ENCODE measurements around the gene CDH2.

The CDH2 gene

DNA sequence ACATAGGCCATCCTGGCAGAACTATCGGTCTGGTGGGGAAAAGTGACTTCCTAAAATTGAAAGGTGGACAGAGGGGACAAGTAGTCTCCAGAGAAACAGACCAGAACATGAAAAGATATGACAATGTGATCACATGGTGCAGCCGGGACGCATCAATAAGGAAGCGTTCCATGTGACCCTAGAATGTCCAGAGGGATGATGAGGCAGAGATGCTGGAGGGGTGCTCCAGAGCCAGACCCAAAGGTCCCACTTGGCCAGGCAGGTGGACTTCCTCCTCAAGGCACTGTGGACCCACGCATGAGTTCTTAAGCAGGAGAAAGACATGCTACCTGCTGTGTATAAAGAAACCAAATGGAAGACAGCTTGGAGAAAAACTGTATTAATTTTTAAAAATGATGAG is 50.2 kb downstream of the CDH2 start:
- no peak for DNase-seq

DNA sequence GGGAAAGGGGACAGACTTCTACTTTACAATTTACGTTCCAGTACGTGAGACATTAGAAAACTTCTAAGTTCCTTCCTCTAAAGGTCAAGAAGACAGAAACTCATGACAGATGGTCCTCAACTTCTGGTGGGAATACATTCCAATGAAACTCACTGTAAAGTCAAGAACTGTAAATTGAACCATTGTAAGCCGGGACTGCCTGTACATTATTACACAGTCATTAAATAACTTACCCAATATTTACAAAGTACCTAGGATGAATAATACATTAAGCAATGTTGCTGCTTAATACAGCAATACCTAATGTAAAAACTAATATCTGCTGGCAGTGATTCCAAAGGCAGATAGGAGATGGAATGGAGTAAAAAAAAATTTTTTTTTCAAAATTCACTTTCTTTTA is 51.9 kb downstream of the CDH2 start:
- DNase-seq, result no peak

DNA sequence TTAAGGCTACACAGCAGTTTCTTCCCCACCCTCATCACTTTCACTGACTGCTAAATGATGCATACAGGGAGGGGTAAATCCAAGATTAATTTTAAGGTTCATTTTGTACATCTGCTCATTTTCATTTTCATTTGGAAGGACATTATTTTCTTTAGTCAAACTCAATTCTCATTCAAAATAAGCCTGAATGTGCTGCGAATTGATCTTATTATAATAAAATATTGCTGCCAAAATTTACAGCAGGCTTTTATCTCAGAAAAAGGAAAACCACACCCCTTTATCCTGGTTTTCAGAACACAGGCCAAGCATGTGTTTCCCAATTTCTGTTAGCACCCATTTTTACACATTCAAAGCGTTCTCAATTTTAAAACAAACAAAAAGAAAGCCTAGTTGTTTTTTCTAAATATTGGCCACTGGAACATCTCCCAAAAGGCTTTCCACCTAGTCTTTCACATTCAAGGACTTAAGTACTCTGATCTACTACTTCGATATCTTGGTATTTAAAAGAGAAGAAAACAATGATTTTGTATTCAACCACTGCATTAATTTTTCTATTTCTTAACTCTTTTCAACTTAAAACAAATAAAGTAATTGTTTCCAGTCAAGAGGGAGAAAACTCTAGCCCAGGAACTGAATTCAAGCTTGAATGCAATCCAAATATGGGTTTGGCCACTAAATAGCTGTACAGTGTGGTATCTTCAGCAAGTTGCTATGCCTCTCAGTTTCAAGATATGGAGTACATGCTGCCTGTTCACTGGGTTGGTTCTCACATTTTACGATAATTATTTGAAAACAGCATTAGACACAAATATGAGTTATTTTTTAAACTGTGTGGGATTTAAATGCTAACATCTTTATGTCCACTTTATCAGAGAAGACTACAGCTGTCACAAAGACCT is 52.5 kb downstream of the CDH2 start:
- no peak for DNase-seq

DNA sequence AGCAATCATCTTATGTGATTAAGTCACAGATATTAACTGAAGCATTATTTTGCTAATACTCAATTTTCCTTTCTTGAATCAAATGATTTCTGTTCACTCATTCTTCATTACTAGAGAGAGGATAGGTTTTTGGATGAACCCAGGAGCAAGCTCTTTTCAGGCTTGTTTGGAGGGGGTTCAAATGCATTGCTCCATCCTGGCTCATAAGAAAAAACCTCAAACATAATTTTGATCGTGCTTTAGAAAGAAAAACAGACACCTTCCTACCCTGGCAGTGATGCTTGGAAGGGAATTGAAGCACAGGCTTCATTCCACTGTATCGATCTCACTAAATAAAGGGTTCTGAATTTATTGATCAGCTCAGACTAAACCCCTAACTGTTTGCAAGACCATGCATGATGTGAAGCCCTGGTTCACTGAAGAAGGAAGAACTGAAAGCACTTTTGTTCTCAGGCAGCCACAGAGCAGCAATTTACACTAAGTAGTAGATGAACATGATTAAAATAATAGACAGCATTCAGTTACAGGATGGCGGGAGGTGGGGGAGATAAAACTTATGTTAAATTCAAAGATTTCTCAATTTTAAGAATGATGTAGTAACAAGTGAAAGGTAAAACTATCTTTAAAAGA is 53.4 kb downstream of the CDH2 start:
- no peak for DNase-seq

DNA sequence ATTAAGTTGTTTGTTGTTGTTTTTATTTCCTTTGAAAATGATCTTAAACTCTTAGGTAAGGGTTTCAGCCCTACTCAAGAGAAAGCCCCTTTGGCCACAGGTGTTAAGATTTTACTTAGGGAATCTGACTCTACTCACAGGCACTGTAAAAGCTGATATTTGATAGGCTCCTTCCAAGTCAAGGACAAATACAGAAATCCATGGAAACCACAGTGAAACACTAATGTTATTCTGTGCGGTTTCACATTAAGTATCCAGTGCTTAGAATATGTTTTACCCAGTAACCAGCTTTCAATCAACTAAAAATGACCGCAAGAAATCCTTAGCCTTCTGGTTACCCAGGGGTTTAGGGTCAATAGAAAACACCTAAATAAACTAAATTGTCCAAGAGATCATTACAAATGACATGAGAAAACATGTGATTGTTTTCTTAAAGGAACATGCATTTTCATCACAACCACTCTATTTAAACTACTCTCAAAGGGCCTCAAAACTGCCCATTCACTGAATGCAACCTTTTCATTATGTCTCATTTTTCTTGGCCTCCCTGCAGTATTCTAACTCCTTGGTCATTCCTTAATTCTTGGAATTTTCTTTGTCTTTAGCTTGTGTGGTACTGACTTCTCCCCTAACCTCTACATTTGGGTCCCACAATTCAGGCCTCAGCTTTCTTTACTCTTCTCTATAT is 56.0 kb downstream of the CDH2 start:
- no peak for DNase-seq

DNA sequence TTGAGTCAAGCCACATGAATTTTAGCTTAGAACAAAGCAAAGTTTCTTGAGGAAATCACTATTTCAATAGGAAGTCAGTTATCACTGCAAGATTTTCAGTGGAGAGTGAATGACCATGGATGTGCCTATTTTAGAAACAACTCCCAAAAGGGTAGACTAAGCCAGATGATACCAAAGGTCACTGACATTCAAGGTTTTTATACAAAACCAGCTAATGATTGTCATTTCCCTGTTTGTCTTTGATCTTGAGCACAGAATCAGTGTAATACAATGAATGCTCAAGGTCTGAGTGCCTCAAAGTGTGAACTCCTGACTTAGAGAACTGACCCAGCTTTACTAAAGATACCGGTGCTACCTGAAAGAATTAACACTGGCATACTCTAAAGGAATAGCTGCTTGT is 60.5 kb downstream of the CDH2 start:
- no peak for DNase-seq

DNA sequence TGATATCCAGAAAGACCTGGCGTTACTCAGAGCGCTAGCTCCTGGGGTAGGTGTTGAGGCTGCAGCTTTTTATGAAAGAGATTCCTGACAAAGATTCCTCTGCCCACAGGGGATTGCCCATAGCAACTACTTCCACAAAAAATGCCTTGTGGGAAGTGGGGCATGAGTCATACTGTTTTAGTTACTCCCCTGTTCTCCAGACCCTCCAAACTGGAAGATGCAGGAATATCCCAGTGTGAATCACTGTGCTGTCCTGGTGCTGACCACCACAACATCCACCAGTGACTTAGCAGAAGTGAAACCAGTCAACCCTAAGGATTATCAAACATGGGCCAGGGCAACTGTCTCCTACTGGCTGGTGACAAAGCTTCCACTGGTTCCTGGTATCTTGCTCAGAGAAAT is 61.8 kb downstream of the CDH2 start:
- DNase-seq, result no peak

DNA sequence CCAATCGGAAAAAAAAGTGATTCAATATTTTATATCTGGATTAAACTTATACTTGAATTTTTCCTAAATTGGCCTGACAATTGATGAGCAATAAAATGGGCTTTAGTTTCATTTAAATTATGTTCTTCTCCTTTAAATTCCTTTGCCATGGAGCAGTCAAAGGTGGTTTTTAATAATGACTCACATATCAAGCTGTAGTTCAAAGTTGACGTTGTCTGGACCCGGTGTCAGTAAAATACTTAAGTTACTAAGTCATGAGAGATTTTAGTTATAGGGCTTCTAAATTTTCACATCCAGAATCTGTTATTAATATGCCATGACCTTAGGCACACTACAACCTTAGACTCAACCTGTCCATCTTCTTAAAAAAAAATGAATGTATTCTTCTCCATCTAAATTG is 62.5 kb downstream of the CDH2 start:
- no peak for DNase-seq

DNA sequence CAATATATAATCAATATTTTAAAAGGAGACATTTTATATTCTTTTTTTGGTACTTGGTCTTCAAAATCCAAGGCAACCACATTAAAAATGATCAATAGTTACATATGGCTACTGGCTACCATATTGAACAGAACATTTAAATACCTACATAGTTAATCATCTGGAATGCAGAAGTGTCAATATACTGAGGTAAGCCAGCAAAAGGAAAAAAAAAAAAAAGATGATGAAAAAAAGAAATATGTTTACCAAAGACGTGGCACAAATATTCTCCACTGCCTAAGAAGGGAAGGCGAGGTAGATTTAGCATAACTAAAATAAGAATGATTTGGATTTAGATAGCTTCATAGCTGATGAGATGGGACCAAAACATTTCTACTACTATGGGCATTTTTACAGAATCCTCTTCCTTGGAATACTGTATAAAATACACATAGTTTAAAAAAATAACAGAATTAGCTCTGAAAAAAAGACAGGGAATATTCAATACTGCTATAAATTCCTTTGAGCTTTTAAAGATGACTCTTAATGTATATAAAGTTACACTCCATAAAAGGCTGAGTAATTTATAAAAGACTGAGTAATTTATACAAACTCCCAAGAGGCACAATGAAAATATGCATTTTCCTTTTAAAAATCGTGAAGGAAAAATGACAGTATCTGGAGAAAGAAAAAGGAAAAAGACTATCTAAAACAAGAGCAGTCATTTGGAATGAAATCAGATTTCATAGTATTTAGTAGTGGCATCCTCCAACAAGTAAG is 63.5 kb downstream of the CDH2 start:
- no peak for DNase-seq

DNA sequence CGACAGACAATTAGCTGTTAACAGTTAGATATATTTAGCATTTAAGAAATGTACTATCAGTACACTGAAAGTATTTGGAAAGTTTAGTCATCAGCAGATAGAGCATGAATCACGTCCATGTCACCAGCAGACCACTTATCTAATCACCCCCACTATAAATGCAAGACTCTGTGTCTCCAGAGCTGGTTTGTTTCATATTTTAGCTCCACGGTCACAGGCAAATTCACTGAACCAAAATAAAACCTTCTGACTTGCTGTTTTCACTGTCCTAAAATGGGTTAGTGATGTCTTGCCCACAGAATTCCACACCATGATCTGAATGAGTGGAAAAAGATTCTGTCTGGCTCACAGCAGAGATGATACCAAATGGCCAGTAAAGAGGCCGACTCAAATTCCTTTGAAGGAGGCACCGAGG is 64.9 kb downstream of the CDH2 start:
- no peak for DNase-seq

DNA sequence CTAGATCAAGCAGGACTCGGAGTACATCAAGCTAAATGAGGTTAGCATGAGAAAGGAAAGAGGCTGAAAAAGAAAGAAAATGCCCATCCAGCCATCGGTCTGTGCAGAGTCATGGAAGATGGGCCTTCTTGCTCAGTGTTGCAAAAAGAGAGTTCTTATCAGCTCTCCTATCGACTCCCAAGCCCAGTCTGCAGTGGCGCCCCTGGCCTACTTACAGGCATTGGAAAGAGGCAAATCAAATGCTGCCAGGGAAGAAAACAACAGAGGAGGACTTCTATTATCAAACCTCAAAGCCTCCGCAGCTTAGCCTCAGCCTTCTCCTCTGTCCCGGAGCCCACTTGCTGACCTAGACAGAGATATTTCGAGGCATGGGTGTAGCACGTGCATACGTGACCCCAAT is 66.0 kb downstream of the CDH2 start:
- no peak for DNase-seq

DNA sequence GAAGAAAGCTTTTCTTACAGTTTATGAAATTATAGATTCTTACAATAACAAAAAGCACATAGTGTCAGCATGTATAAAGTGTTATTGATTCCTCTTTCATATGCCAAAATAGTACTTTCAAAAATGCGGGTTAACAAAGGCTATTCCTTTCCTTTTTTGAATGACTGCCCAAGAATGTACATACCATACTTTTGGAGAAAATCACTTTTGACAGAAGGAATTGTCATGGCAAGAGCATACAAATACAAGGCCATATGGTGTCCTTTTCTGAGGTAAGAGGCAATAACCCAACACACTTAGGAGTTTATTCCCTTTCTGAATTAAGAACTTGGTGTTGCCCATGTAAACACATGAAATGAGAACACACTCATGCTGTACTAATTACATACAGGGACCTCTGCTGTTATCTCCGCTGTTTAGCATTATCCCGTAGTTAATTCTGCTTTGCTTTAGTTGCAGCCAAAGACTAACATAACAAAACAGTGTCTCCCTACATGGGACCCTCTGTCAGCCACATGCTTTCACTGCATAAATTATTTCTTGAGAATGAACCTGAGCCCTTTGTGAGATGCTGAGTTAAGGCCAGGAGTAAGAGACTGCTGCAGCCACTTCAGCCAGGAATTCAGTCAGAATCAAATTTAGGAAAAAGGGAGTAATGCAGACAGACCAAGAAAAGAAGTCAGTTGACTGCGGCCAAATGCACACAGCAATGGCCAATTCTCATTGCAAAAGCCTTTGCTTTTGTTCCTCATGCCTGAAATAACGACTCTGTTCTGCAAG is 67.0 kb downstream of the CDH2 start:
- no peak for DNase-seq

DNA sequence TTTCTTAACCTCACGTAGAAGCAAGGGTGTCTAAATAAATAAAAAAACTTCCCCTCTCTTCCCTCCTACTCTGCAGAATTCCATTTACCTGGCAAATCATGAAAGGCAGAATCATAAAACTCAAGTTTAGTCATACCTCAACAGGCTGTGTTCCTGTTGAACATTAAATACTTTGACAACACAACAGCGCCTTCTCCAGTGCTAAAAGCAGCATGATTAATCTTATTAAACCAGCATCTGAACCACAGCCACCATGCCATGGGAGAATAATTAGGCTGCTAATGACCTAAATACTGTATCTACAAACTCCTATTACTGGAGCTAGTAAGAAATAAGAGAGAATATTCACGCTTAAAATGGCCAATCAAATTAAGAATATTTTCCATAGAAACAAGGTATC is 68.1 kb downstream of the CDH2 start:
- DNase-seq, result no peak

DNA sequence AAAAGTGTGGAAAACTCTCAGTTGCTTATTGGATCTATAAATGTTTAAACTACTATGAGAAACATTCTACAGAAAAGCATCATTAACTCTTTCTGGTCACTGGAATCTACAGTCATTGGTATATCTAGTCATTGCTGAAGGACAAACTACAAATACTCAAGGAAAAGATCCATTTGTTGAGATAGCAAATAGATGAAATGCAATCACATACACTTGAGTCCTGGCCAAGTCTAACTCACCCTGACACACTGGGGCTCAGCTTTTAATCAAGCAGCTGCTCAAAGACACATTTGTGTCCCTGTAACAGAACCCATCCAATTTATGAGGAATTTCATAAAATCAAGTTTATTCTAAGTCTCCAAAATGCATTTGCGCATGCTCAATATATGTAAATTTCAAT is 68.7 kb downstream of the CDH2 start:
- DNase-seq, result no peak

DNA sequence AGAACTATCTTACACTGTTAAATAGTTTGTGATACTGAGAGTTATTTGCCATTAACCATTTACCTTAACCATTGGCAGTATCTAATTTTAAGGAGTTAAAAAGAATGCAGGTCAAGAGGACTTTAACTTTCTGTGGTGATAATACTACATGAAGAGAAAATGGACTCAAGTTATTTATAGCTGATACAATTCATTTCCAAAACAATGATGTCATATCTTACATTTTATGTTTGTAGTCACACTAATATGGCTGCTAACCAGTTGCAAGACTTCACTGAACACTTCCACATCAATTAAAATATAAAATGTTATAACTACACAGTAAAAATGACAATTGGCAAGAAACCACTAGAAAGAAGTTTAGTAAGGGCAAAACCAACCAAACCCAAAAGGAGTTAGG is 77.7 kb downstream of the CDH2 start:
- DNase-seq, result no peak

DNA sequence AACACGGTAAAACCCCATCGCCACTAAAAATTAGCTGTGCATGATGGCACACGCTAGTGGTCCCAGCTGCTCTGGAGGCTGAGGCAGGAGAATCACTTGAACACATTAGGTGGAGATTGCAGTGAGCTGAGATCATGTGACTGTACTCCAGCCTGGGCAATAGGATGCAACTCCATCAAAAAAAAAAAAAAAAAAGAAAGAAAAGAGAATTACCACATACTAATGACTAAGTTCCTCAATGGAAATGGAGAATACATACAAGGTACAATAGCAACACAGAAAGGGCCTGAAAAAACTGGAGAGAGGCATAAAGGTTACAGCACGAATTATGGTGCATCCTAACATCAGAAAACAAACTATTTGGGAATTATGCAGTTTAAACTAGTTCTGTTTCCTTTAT is 81.3 kb downstream of the CDH2 start:
- DNase-seq, result no peak

DNA sequence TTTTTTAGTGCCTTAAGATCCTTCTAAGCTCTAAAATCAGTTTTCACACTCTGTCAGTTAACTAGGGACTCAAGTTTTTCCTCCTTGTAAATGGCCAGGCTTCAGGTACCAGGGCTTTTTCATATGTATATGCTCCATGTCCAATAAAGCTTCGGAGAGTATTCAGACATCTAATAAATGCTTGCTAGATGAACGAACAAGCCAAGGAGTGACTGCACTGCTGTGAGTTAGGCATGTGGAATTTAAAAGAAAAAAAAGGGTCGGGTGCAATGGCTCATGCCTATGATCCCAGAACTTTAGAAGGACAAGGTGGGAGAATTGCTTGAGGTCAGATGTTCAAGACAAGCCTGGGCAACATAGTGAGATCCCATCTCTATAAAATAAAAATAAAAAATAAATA is 81.9 kb downstream of the CDH2 start:
- no peak for DNase-seq

DNA sequence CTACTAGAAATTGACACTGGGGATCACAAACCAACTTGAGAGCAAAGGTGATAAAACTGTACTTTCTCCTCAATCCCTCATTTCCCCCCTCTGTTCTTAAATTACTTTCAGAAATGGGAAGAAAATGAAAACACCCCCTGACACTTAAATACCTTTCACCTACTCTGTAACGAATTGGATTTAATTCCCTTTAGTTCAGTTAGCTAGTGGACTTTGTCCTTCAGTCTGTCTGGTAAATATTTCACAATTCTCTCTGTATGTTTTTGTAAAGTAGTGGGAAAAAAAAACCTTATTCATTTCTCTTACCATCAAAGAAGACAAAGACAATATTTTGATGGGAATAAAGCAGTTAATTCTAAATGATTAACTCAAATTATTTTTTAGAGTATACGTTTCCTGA is 85.7 kb downstream of the CDH2 start:
- no peak for DNase-seq

DNA sequence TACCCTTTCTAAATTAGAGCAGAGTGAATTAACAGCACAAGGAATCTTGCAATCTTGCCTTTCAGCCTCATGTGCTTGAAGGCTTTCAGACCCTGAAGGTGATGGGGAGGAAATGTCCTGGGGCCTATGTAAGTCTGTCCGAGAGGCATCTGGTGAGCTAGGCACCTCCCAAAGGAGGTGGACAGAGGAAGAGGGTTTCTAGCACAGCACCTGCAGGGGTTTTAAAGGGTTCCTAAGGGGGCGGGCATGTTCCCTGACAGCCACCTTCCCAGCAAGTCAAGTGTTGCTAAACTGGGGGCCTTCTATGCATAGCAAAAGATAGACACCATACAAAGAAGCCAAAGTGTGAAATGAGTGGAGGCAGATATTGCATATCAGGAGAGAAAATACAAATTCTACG is 88.5 kb downstream of the CDH2 start:
- no peak for DNase-seq

DNA sequence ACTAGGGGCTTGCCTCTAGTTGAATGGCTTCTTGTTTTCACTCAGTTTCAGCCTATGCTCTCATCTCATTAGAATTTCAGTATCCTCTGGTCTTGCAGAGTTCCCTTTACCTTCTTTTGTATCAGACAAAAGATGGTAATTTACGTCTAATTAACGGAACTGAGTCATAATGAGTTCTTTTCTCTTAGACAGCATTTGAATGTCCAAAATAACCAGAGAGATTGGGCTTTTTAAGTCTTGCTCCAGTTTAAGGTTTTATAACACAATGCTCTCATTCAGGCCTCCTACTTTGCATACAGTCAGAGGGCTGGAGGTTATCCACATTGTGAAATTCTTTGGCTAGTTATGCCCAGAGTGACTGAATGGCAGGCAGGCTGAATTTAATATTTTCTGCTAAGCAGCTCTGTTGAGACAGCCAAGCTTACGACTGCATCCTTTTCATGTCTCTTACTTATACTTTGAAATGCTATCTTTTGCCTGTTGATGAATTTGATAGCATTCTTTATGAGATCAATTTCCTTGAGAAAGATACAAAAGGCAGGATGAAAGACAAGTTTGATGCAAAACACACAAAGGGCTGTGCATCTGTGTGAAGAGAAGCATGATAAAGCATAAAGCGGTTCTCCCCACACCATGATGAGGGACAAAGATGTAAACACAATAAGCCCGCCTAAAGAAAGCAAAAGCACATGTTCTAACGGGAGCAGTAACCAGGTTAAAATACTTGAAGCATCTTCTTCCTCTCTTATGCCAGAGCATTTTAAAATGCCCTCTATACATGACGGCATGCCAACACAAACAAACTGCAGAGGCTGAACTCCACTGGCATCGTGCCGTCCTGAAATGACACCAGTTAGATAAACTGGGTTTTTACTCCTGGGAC is 90.0 kb downstream of the CDH2 start:
- no peak for DNase-seq

DNA sequence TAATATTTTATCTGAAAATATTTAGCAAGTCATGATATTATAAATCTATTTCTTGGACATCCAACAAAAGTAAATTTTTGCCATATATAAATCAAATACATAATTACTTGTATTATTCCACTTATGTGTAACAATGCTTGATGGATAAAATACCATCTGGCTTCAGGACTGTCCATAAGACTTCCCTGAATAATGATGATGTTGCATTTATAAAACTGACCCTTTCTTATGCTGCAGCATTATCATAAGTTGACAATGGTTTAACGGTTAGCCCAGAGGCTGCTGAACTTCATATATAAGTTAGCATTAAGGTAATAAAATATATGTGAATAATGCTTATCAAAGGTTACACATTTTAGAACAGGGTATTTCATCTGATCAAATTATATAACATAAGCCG is 95.4 kb downstream of the CDH2 start:
- DNase-seq, result no peak

Measured in stimulated activated CD4-positive, alpha-beta T cell treated with anti-CD3 and anti-CD28 coated beads, Interleukin-4, amount 100 ng/mL, for 24 hours (primary cell).